Measurements from ENCODE around the gene MARK4.
"Not testable (repeated sequence)": the region's sequence is repeated elsewhere in the genome, so short reads cannot be mapped to it uniquely, and the experiment has no call there.

MARK4 gene

DNA sequence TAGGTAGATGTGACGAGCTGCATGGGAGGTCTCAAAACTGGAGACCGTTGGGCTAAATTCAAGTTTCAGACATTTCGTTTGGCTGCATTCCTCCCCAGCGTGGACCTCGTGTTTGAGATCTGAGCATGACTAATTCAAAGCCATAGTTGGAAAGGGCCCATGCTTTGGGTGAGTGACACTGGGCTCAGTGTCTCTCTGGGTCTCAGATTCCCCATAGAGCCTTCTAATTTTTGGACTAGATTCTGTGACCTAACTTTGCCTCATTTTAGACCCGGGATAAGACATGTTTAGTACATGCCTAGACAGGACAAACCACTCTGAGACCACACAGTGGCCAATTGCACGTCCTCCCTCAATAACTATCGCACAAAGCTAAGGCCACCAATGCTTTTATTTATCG, 55.0 kb downstream of the MARK4 start:
- no peak for DNase-seq (ENCODE audit: low read depth)

GRCh38 chr19:45306518-45307027, 55.5 kb downstream of the MARK4 start:
- DNase-seq (ENCODE audit: low read depth) = no peak

DNA sequence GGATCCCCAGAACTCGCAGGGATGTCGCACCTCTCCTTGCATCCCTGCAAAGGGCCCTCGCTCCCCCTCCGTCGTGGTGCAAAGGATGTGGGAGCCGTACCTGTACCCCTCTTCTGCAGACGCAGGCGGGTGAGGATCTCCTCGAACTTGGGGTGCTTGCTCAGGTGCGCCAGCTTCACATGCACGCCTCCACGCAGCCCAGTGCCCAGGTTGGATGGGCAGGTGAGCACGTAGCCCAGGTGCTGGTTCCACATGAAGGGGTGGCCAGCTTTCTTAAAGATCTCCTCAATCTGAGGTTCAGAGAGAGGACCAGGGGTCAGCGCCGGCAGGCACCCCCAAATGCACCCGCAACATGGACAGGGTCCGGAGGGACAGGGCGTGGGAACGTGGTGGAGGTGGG, 56.3 kb downstream of the MARK4 start:
- no peak for DNase-seq (ENCODE audit: low read depth)

DNA sequence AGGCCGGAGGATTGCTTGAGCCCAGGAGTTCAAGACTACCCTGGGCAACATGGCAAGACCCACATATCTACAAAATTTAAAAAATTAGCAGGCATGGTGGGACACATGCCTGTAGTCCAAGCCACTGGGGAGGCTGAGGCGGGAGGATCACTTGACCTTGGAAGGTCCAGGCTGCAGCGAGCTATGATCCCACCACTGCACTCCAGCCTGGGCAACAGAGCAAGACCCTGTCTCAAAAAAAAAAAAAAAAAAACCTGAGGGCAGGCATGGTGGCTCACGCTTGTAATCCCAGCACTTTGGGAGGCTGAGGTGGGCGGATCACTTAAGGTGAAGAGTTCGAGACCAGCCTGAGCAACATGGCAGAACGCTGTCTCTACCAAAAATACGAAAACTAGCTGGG, 58.3 kb downstream of the MARK4 start:
- DNase-seq (ENCODE audit: low read depth) = not testable (repeated sequence)

DNA sequence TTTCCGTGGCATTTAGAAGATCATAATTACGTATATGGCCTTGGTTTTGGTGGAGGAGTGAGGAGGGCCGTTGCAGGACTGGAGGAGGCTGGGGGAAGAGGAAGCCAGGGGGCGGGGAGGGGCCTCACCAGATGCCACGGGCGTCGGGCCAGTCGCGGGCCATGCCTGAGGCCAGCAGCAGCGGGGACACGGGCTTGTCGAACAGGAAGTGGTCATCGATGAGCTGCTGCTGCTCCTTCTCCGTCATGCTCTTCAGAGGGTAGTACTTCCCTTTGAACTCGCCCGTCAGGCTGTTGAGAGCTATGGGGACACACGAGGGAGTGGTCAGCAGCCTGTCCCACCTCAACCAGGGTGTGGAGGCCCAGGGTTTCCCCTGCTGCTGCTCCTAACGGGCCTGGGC, 60.5 kb downstream of the MARK4 start:
- DNase-seq (ENCODE audit: low read depth) = no peak

DNA sequence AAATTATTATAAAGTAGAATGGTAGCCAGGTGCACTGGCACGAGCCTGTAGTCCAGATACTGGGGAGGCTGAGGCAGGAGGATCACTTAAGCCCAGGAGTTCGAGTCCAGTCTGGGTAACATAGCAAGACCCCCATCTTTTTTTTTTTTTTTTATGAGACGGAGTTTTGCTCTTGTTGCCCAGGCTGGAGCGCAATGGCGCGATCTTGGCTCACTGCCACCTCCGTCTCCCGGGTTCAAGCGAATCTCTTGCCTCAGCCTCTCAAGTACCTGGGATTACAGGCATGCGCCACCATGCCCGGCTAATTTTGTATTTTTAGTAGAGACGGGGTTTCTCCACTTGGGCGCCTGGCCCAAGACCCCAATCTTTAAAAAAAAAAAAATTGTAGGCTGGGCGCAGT, 61.2 kb downstream of the MARK4 start:
- DNase-seq (ENCODE audit: low read depth) = not testable (repeated sequence)

GRCh38 chr19:45314708-45315245, 63.7 kb downstream of the MARK4 start:
- no peak for DNase-seq (ENCODE audit: low read depth)

GRCh38 chr19:45315304-45315703, 64.2 kb downstream of the MARK4 start:
- no peak for DNase-seq (ENCODE audit: low read depth)

GRCh38 chr19:45320997-45321775, 70.1 kb downstream of the MARK4 start:
- no peak for DNase-seq (ENCODE audit: low read depth)

DNA sequence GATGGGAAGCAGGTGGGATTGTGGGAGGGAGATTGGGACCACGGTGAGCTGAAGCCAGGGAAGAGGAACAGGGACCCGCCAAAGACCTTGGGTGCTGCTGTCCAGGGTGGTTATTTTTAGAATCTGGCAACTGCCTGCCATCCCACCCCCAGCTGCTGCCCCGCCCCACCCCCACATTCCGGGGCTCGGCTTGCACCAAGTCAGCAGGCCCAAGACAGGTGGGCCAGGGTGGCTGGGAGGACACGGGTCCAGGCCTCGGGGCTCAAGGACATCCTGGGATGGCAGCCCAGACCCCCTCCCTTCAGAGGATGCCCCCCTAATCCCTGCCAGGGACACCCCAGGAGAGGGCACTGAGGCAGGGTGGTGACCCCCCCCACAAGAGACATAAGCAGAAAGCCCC, 70.8 kb downstream of the MARK4 start:
- DNase-seq (ENCODE audit: low read depth) = no peak

DNA sequence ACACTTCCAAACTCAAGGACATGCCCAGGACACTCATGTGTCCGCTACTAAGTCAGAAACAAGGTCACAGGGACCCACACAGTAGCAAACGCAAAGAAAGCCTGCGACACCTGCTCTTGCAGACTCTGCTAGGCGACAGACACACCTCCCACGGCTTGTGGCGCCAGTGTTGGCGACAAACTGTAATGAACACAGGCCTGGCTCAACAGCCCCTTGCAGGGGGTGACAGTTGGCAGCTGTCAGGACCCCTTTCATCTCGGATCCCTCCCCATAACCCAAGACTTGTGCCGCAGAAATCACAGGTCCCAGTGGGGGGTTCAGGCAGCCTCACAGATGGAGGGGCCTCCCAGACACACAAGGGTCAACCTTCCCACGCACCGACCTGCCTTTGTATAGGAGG, 71.2 kb downstream of the MARK4 start:
- no peak for DNase-seq (ENCODE audit: low read depth)

GRCh38 chr19:45322744-45323281, 71.7 kb downstream of the MARK4 start, which contains the start of gene CKM:
TSS of gene CKM (minus strand) at chr19:45322875. CDS start at chr19:45319713, 3,162 bp downstream.
- DNase-seq (ENCODE audit: low read depth) = no peak

GRCh38 chr19:45323671-45324081, 72.6 kb downstream of the MARK4 start:
- DNase-seq (ENCODE audit: low read depth) = no peak

DNA sequence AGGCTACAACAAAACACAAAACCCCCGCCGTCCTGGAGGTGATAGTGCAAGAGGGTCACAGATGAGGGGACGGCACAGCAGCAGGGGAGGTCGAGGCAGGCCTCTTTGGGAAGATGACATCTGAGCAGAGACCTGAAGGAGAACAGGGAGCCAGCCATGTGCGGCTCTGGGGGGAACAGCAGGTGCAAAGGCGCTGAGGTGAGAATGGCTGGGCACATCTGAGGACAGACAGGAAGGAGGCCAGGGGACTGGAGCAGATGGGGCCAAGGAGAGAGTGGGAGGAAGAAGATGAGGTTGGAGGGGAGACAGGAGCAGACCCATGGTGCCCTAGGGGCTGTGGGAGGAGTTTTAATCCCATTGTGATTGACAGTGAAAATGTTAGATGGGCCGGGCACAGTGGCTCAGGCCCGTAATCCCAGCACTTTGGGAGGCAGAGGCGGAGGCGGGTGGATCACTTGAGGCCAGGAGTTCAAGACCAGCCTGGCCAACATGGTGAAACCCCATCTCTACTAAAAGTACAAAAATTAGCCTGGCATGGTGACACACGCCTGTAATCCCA, 73.4 kb downstream of the MARK4 start:
- no peak for DNase-seq (ENCODE audit: low read depth)

- DNase-seq (ENCODE audit: low read depth) = no peak
These were observed 76.5 kb downstream of the MARK4 start for GRCh38 chr19:45327404-45328143.

DNA sequence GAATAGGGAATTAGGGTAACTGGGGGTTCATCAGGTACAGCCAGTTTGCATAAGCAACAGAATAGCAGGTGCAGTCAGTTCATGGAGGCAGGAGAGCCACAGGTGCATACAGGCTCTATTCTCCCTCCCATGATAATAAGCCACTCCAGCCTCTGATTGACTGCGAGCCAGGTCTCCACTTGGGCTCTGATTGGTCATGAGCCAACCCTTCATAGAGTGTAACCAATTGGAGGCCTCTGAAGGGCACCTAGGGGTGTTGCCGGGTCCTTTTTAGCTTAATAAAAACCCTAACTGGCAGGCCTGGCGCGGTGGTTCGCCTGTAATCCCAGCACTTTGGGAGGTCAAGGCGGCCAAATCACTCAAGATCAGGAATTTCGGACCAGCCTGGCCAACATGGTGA, 80.3 kb downstream of the MARK4 start:
- DNase-seq (ENCODE audit: low read depth) = no peak

DNA sequence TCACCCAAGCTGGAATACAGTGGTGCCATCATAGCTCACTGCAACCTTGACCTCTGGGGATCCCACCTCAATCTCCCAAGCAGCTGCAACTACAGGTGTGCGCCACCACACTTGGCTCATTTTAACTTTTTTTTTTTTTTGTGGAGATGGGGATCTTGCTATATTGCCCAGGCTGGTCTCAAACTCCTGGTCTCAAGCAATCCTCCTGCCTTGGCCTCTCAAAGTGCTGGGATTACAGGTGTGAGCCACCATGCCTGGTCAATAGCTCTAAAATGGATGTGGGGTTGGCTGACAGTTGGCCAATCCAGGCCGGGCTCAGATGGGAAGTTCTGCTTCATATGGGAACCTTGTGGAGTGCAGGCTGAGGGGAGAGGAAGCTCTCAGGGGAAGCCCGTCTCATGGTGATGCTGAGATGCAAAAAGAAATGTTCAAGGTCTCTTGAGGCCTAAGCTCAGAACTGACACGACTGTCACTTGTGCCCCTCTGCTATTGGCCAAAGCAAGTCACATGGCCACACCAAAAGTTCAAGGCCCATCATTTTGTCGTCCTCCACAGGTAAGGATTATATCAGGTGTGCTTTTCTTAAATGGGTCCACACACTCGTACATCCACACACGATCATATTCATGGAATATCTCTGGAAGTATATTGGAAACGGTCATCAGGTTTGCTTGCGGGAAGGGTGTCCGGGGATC, 82.7 kb downstream of the MARK4 start:
- DNase-seq (ENCODE audit: low read depth) = no peak

- not testable (repeated sequence) for DNase-seq (ENCODE audit: low read depth)
These were observed 83.8 kb downstream of the MARK4 start for GRCh38 chr19:45334881-45335280.

DNA sequence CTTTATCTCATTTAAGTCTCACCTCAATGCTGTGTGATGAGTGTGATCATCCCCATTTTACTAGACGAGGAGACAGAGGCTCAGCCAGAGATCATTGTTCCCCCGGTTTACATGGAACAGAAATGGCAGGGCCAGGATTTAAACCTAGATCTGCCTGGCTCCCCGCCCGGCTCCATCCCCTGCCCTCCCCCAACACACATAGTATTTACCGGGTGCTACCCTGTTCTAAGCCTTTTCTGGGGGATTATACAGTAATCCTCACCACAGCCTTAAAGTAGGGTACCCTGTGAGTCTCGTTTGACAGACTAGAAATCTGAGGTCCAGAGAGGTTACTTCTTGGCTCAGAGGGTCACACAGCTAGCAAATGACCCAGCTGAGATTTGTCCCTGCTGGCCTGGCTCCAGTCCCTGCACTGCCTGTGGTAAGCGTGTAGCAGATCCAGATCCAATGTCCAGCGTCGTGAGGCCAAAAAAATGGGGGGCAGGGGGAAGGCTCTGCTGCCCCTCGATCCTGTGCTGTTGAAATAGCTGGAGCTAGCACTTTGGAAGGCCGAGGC, 85.7 kb downstream of the MARK4 start:
- DNase-seq (ENCODE audit: low read depth) = no peak

- DNase-seq (ENCODE audit: low read depth) = no peak
These were observed 88.6 kb downstream of the MARK4 start for GRCh38 chr19:45339629-45340028.

GRCh38 chr19:45340232-45340898, 89.3 kb downstream of the MARK4 start, which contains the start of gene KLC3:
TSS of gene KLC3 (plus strand) at chr19:45340750. CDS start at chr19:45345542, 4,792 bp downstream.
- no peak for DNase-seq (ENCODE audit: low read depth)

Measured in stimulated activated CD8-positive, alpha-beta memory T cell treated with anti-CD3 and anti-CD28 coated beads, Interleukin-12 subunit alpha, Interleukin-12 subunit beta, amount 100 ng/mL, for 4 hours (primary cell).